Upper lobe of left lung (tissue), 6 donors: ENCODE results near the gene EFCAB10. TPM values are rescaled to one million over a fixed set of nuclear protein-coding genes. Genes with fewer than 3 reads are reported as not detected.
A peak's percentile ranks its signal among the peaks of the same experiment; 100 is the strongest.

Experiments
- ATAC-seq, 2 donors: fragments of 200-7000 bp; cut with Tn5 transposase; one replicate each; pipeline ENCODE4 v1.9.1; 2022; ENCODE audit warnings: mild to moderate bottlenecking in 2 of 2, moderate library complexity in 2 of 2; ENCODE audit not compliant: low FRiP score in 2 of 2
- DNase-seq, 2 donors: peaks; one replicate each; pipeline ENCODE4 v3.0.0-alpha.2; 2019 to 2020
- H3K27ac ChIP-seq, 4 donors: fragments of 200-600 bp; sonication (generic); one replicate each; pipeline ENCODE4 v1.5.1; 2016 to 2019
- H3K27me3 ChIP-seq, 4 donors: fragments of 200-600 bp; sonication (generic); one replicate each; pipeline ENCODE4 v1.5.1; 2017 to 2019
- H3K36me3 ChIP-seq, 4 donors: fragments of 200-600 bp; sonication (generic); one replicate each; pipeline ENCODE4 v1.5.1; 2016 to 2019
- H3K4me1 ChIP-seq, 4 donors: fragments of 200-600 bp; sonication (generic); one replicate each; pipeline ENCODE4 v1.5.1; 2018 to 2019
- H3K4me3 ChIP-seq, 4 donors: fragments of 200-600 bp; sonication (generic); one replicate each; pipeline ENCODE4 v1.5.1; 2017 to 2019; ENCODE audit warnings: mild to moderate bottlenecking in 2 of 4, moderate library complexity in 1 of 4
- H3K9me3 ChIP-seq, 4 donors: fragments of 200-600 bp; sonication (generic); one replicate each; pipeline ENCODE4 v1.5.1; 2018 to 2019
- CTCF ChIP-seq, 6 experiments: fragments of 450-650 bp in 4 of 6; fragments of 200-600 bp in 2 of 6; sonication (generic) in 2 of 6; IDR thresholded peaks; one replicate each; pipeline ENCODE4 v1.5.1; 2016 to 2019; ENCODE audit warnings: antibody characterized with exemption in 6 of 6
- EP300 ChIP-seq, 4 donors: sonication (generic); formaldehyde crosslinking; IDR thresholded peaks; one replicate each; pipeline ENCODE4 v1.5.1; 2017; ENCODE audit warnings: antibody characterized with exemption in 4 of 4, control low read depth in 2 of 4
- POLR2A ChIP-seq, 4 donors: fragments of 450-650 bp; IDR thresholded peaks; one replicate each; pipeline ENCODE4 v1.5.1; 2016 to 2017; ENCODE audit warnings: antibody characterized with exemption in 4 of 4, mild to moderate bottlenecking in 2 of 4
- POLR2AphosphoS5 ChIP-seq, 2 donors: sonication (generic); formaldehyde crosslinking; IDR thresholded peaks; one replicate each; pipeline ENCODE4 v1.5.1; 2017; ENCODE audit warnings: antibody characterized with exemption in 2 of 2
- WGBS, 2 donors: methylation state at CpG; one replicate each; pipeline ENCODE4 v1.1.5; 2017 to 2018; 5-methylcytosine and 5-hydroxymethylcytosine counted together
- total RNA-seq, 6 donors: library from RNA; depleted of rRNA in 4 of 6; stranded (reverse); fragments of >200 nt in 4 of 6; gene quantifications; one replicate each; pipeline versions ENCODE4 v1.1.0 to v1.2.1, GENCODE V29; 2016 to 2021
- donor health status: DM: no; HTN: no; CAD: no; lungs with moderate emphysema.
- donor health status: DM: no; HTN: yes; CAD: no; lungs with severe emphysema.

The EFCAB10 gene
- 10 to 100 TPM in 1 of 6 donors, 1 to 10 TPM in 3, under 1 TPM in 1, not detected in 1; 0.86 to 26.2 (median 5.1) TPM for total RNA-seq

- peak; percentile 77 to 95 for ATAC-seq
- DNase-seq = peak; percentile 85 to 90
- no peaks in the 10 kb centered on the region for H3K27me3 ChIP-seq
Observed at GRCh38 chr7:105581066-105581811, at the start of gene EFCAB10. Gene EFCAB10, minus strand, starts transcription at chr7:105581493. Its CDS starts 30 bp downstream, at chr7:105581463.

GRCh38 chr7:105625986-105626385 is 44.7 kb upstream of the EFCAB10 start:
- DNase-seq (no peak), ATAC-seq (no peak)
- H3K36me3 ChIP-seq = peaks cover 10 to 33% (median 17%) of the 10 kb centered on the region in 4 donors
- no peak for TF ChIP-seq POLR2A (IDR thresholded peaks at IDR 0.05)
- TF ChIP-seq EP300 (IDR thresholded peaks at IDR 0.05) = no peak
- no peak for TF ChIP-seq POLR2AphosphoS5 (IDR thresholded peaks at IDR 0.05)
- no peak for TF ChIP-seq CTCF (IDR thresholded peaks at IDR 0.05)
- no peaks in the 10 kb centered on the region for H3K27me3 ChIP-seq
- no peak overlapping the region for H3K4me3 ChIP-seq
- no peaks in the 10 kb centered on the region for H3K4me1 ChIP-seq
- no peak overlapping the region for H3K27ac ChIP-seq
- 66 to 94% methylated on average over 2 of the region's 2 CpGs for WGBS, 2 donors
- no peaks in the 10 kb centered on the region for H3K9me3 ChIP-seq

More at GRCh38 chr7:105581066-105581811, at the start of gene EFCAB10:
- peak within 1 kb of the TSS in 1 of 4 donors; percentile 11 for H3K27ac ChIP-seq
- peaks cover 7 to 9% (median 8%) of the 10 kb centered on the region in 4 donors for H3K4me1 ChIP-seq
- TF ChIP-seq POLR2AphosphoS5 (IDR thresholded peaks at IDR 0.05) (peak in 1 of 2 donors; percentile 7), CTCF (IDR thresholded peaks at IDR 0.05) (peak in 1 of 6 experiments; percentile 23), POLR2A (IDR thresholded peaks at IDR 0.05) (no peak)
- 19 to 30% methylated on average over 21 to 31 of the region's 36 CpGs for WGBS, 2 donors
- H3K36me3 ChIP-seq = no peaks in the 10 kb centered on the region
- peaks cover 0 to 4% (median 0%) of the 10 kb centered on the region in 4 donors for H3K9me3 ChIP-seq
- peak within 1 kb of the TSS in 3 of 4 donors; percentile 22 to 37 (median 33) for H3K4me3 ChIP-seq

- H3K27ac ChIP-seq = no peak overlapping the region
- H3K9me3 ChIP-seq = no peaks in the 10 kb centered on the region
- H3K27me3 ChIP-seq = no peaks in the 10 kb centered on the region
- TF ChIP-seq EP300 (IDR thresholded peaks at IDR 0.05) (no peak), POLR2AphosphoS5 (IDR thresholded peaks at IDR 0.05) (no peak), CTCF (IDR thresholded peaks at IDR 0.05) (no peak), POLR2A (IDR thresholded peaks at IDR 0.05) (no peak)
- DNase-seq (no peak), ATAC-seq (no peak)
- peaks cover 10 to 41% (median 19%) of the 10 kb centered on the region in 4 donors for H3K36me3 ChIP-seq
- no peak overlapping the region for H3K4me3 ChIP-seq
- no peaks in the 10 kb centered on the region for H3K4me1 ChIP-seq
- 95 to 96% methylated on average over 15 of the region's 15 CpGs for WGBS, 2 donors
Observed at GRCh38 chr7:105623906-105624305, 42.6 kb upstream of the EFCAB10 start.

- ATAC-seq = no peak
- WGBS, 2 donors = 88 to 91% methylated on average over 5 of the region's 5 CpGs
- Histone ChIP-seq H3K27ac (no peak overlapping the region), H3K27me3 (no peaks in the 10 kb centered on the region), H3K36me3 (peaks cover 10 to 46% (median 21%) of the 10 kb centered on the region in 4 donors), H3K9me3 (no peaks in the 10 kb centered on the region), H3K4me3 (no peak overlapping the region), H3K4me1 (no peaks in the 10 kb centered on the region)
- no peak for DNase-seq
- no peak for TF ChIP-seq EP300 (IDR thresholded peaks at IDR 0.05)
- no peak for TF ChIP-seq POLR2AphosphoS5 (IDR thresholded peaks at IDR 0.05)
- no peak for TF ChIP-seq POLR2A (IDR thresholded peaks at IDR 0.05)
- no peak for TF ChIP-seq CTCF (IDR thresholded peaks at IDR 0.05)
Observed at GRCh38 chr7:105623378-105623777, 42.1 kb upstream of the EFCAB10 start.
